HG02610 (cell line): ENCODE results near the gene BCAR1.
"Not testable (repeated sequence)": the region's sequence is repeated elsewhere in the genome, so short reads cannot be mapped to it uniquely, and the experiment has no call there.

ENCODE experiments used
- ATAC-seq: cut with Tn5 transposase; IDR thresholded peaks from one replicate; pipeline ENCODE4 v1.9.1; 2021; ENCODE audit warnings: mild to moderate bottlenecking, moderate library complexity; ENCODE audit not compliant: unreplicated experiment

BCAR1 gene

GRCh38 chr16:75256696-75257343, 5.4 kb upstream of the BCAR1 start:
- no peak for ATAC-seq

GRCh38 chr16:75256059-75256571, 4.7 kb upstream of the BCAR1 start:
- no peak for ATAC-seq

GRCh38 chr16:75254359-75254837, 3.0 kb upstream of the BCAR1 start:
- ATAC-seq = no peak

- ATAC-seq = no peak
These were observed 1.8 kb upstream of the BCAR1 start for GRCh38 chr16:75252946-75253911.

GRCh38 chr16:75252049-75252864, 833 bp upstream of the BCAR1 start:
- ATAC-seq = no peak

- ATAC-seq = peak; percentile 18
These were observed 580 bp downstream of the BCAR1 start for GRCh38 chr16:75250809-75251279.

- ATAC-seq = no peak
These were observed 1.2 kb downstream of the BCAR1 start for GRCh38 chr16:75250089-75250808.

- ATAC-seq = no peak
These were observed 2.0 kb downstream of the BCAR1 start for GRCh38 chr16:75249441-75249840.

GRCh38 chr16:75248536-75249380, 2.7 kb downstream of the BCAR1 start:
- ATAC-seq = no peak

GRCh38 chr16:75248142-75248535, 3.3 kb downstream of the BCAR1 start:
- ATAC-seq = no peak

- no peak for ATAC-seq
These were observed 4.2 kb downstream of the BCAR1 start for GRCh38 chr16:75247249-75247648.

- ATAC-seq = no peak
These were observed 4.8 kb downstream of the BCAR1 start for GRCh38 chr16:75246504-75247205.

GRCh38 chr16:75244844-75245758, 6.3 kb downstream of the BCAR1 start:
- ATAC-seq = peak; percentile 31

GRCh38 chr16:75244225-75244809, 7.1 kb downstream of the BCAR1 start:
- no peak for ATAC-seq

- no peak for ATAC-seq
These were observed 7.7 kb downstream of the BCAR1 start for GRCh38 chr16:75243667-75244224.

GRCh38 chr16:75242436-75243078, 8.9 kb downstream of the BCAR1 start:
- ATAC-seq = not testable (repeated sequence)
